K562 (cell line): Measurements from ENCODE around the gene SV2A. TPM values are rescaled to one million over a fixed set of nuclear protein-coding genes. Genes with fewer than 3 reads are reported as not detected.

ENCODE experiments used
- CHD1 ChIP-seq: fragments of 200-600 bp; sonication (generic); IDR thresholded peaks from one replicate; pipeline ENCODE4 v1.6.1; 2012; ENCODE audit warnings: mild to moderate bottlenecking, moderate library complexity, low read length, inconsistent platforms
- DIDO1 ChIP-seq: fragments of 450-650 bp; IDR thresholded peaks from 2 replicates; pipeline ENCODE4 v1.6.1; 2016; ENCODE audit warnings: low read depth, missing biosample characterization, missing genetic modification characterization
- EP300 ChIP-seq: IDR thresholded peaks from 2 replicates; pipeline ENCODE4 v1.6.1; 2012; ENCODE audit warnings: low read length, improper control_type of control experiment
- EWSR1 ChIP-seq: fragments of 450-650 bp; IDR thresholded peaks from 2 replicates; pipeline ENCODE4 v1.6.1; 2018; ENCODE audit warnings: borderline replicate concordance, mild to moderate bottlenecking, low read depth, moderate library complexity; ENCODE audit not compliant: partially characterized antibody
- IRF2 ChIP-seq: sonication (generic); formaldehyde crosslinking; IDR thresholded peaks from 2 replicates; pipeline ENCODE4 v1.8.1; 2022; ENCODE audit warnings: mild to moderate bottlenecking, missing genetic modification reagents
- MCM2 ChIP-seq: fragments of 450-650 bp; IDR thresholded peaks from 2 replicates; pipeline ENCODE4 v1.6.1; 2017; ENCODE audit warnings: low read depth, mild to moderate bottlenecking
- MTA3 ChIP-seq: fragments of 450-650 bp; formaldehyde crosslinking; IDR thresholded peaks from 2 replicates; pipeline ENCODE4 v1.6.1; 2017; ENCODE audit warnings: mild to moderate bottlenecking, borderline replicate concordance
- SP1 ChIP-seq: sonication (generic); formaldehyde crosslinking; IDR thresholded peaks from 2 replicates; pipeline ENCODE4 v1.8.1; 2022; ENCODE audit warnings: mild to moderate bottlenecking, missing genetic modification reagents
- TAF1 ChIP-seq: IDR thresholded peaks from 2 replicates; pipeline ENCODE4 v1.6.1; 2011; ENCODE audit warnings: mild to moderate bottlenecking, low read length, moderate library complexity; ENCODE audit not compliant: insufficient read depth, control insufficient read depth, severe bottlenecking; ENCODE audit errors: extremely low read depth
- TRIM24 ChIP-seq, 2 experiments: fragments of 450-650 bp; IDR thresholded peaks; 2 replicates each; pipeline ENCODE4 v1.6.1; 2016
- polyA plus RNA-seq, 8 experiments: library from polyadenylated mRNA; depleted of rRNA in 4 of 8; stranded (reverse) in 5 of 8; unstranded in 3 of 8; fragments of >200 nt; fragmentation: Nextera tagmentation in 2 of 8; fragmentation: Illumina TruSeq in 1 of 8; extraction: Ambion mirVana in 2 of 8; extraction: Trizol in 1 of 8; gene quantifications; 2 replicates each; pipeline versions ENCODE4 v1.2.1 to v1.2.3, GENCODE V29; 2011 to 2014; ENCODE audit warnings: inconsistent platforms in 1 of 8, missing spikeins in 1 of 8
- total RNA-seq, 7 experiments: library from RNA; depleted of rRNA in 6 of 7; stranded (reverse); fragments of >200 nt in 6 of 7; fragmentation: Illumina TruSeq in 2 of 7; extraction: Trizol in 2 of 7; gene quantifications; 2 replicates each; pipeline versions ENCODE4 v1.2.1 to v1.2.3, GENCODE V29; 2011 to 2021; ENCODE audit warnings: low replicate concordance in 1 of 7
- TF ChIP-seq, protein P1 (sequence below): fragments of 450-650 bp; formaldehyde crosslinking; conservative IDR thresholded peaks from 2 replicates; pipeline ENCODE4 v1.4.0; 2022; ENCODE audit warnings: mild to moderate bottlenecking, missing genetic modification characterization
- TF ChIP-seq, protein P2 (sequence below): sonication (generic); IDR thresholded peaks from 2 replicates; pipeline ENCODE4 v1.6.1; 2016
- TF ChIP-seq, protein P3 (sequence below): fragments of 250-450 bp; sonication (Bioruptor Pico); IDR thresholded peaks from 2 replicates; pipeline ENCODE4 v1.4.0; 2020; ENCODE audit warnings: mild to moderate bottlenecking, moderate library complexity
- TF ChIP-seq, protein P4 (sequence below): sonication (generic); formaldehyde crosslinking; IDR thresholded peaks from 2 replicates; pipeline ENCODE4 v1.8.0; 2022; ENCODE audit warnings: mild to moderate bottlenecking, missing genetic modification reagents
- TF ChIP-seq, protein P5 (sequence below): IDR thresholded peaks from 2 replicates; pipeline ENCODE4 v1.6.1; 2014; ENCODE audit warnings: antibody characterized with exemption

SV2A gene
- total and polyA plus RNA-seq, 9 of the 15 experiments (the other 6 are each of a cell fraction or from before 2014, with no cell fraction given): 0.07 to 0.22 (median 0.11) TPM; not detected in 1

DNA sequence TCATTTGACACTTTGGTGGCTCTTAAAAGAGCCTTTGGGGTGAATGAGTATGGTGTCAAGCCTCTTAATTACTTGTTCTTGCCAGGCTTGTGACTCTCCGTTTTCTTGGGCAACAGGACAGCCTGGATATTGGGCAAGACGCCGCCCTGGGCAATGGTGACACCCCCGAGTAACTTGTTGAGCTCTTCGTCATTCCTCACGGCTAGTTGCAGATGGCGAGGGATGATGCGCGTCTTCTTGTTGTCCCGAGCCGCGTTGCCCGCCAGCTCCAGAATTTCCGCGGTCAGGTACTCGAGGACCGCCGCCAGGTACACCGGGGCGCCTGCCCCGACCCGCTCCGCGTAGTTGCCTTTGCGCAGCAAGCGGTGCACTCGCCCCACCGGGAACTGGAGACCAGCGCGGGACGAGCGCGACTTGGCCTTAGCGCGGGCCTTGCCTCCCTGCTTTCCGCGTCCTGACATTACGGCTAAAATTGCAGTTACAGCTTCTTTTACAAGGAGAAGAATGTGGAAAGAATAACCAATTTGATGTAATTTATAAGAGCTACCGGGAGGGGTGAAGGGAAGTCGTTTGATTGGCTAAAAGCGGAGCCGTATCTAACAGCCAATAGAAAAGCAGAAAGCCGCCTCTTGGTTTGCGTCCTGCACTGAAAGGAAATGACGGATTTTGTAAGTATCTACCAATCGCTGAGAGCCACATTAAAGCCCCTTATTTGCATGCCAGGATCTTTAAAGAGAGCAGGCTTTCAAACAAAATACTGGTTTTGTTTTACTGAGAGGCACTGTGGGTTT is 30.0 kb downstream of the SV2A start (continued):
- TF ChIP-seq, protein P1, sequence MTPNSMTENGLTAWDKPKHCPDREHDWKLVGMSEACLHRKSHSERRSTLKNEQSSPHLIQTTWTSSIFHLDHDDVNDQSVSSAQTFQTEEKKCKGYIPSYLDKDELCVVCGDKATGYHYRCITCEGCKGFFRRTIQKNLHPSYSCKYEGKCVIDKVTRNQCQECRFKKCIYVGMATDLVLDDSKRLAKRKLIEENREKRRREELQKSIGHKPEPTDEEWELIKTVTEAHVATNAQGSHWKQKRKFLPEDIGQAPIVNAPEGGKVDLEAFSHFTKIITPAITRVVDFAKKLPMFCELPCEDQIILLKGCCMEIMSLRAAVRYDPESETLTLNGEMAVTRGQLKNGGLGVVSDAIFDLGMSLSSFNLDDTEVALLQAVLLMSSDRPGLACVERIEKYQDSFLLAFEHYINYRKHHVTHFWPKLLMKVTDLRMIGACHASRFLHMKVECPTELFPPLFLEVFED (CRISPR knock-in tag): no peak; the same call in none of the 2 replicates
- TF ChIP-seq TAF1: no peak
- no peak for TF ChIP-seq EWSR1
- TF ChIP-seq SP1 (CRISPR knock-in tag): peak; percentile 86
- TF ChIP-seq, protein P2, sequence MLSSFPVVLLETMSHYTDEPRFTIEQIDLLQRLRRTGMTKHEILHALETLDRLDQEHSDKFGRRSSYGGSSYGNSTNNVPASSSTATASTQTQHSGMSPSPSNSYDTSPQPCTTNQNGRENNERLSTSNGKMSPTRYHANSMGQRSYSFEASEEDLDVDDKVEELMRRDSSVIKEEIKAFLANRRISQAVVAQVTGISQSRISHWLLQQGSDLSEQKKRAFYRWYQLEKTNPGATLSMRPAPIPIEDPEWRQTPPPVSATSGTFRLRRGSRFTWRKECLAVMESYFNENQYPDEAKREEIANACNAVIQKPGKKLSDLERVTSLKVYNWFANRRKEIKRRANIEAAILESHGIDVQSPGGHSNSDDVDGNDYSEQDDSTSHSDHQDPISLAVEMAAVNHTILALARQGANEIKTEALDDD: no peak
- TF ChIP-seq, protein P3, sequence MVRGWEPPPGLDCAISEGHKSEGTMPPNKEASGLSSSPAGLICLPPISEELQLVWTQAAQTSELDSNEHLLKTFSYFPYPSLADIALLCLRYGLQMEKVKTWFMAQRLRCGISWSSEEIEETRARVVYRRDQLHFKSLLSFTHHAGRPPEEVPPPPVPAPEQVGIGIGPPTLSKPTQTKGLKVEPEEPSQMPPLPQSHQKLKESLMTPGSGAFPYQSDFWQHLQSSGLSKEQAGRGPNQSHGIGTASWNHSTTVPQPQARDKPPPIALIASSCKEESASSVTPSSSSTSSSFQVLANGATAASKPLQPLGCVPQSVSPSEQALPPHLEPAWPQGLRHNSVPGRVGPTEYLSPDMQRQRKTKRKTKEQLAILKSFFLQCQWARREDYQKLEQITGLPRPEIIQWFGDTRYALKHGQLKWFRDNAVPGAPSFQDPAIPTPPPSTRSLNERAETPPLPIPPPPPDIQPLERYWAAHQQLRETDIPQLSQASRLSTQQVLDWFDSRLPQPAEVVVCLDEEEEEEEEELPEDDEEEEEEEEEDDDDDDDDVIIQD (CRISPR knock-in tag): no peak
- TF ChIP-seq CHD1: no peak
- TF ChIP-seq EP300: peak; percentile 36
- TF ChIP-seq DIDO1: no peak
- no peak for TF ChIP-seq IRF2
- TF ChIP-seq MTA3: peak; percentile 96
- TF ChIP-seq TRIM24 (IDR thresholded peaks at IDR 0.05): no peak
- TF ChIP-seq, protein P4, sequence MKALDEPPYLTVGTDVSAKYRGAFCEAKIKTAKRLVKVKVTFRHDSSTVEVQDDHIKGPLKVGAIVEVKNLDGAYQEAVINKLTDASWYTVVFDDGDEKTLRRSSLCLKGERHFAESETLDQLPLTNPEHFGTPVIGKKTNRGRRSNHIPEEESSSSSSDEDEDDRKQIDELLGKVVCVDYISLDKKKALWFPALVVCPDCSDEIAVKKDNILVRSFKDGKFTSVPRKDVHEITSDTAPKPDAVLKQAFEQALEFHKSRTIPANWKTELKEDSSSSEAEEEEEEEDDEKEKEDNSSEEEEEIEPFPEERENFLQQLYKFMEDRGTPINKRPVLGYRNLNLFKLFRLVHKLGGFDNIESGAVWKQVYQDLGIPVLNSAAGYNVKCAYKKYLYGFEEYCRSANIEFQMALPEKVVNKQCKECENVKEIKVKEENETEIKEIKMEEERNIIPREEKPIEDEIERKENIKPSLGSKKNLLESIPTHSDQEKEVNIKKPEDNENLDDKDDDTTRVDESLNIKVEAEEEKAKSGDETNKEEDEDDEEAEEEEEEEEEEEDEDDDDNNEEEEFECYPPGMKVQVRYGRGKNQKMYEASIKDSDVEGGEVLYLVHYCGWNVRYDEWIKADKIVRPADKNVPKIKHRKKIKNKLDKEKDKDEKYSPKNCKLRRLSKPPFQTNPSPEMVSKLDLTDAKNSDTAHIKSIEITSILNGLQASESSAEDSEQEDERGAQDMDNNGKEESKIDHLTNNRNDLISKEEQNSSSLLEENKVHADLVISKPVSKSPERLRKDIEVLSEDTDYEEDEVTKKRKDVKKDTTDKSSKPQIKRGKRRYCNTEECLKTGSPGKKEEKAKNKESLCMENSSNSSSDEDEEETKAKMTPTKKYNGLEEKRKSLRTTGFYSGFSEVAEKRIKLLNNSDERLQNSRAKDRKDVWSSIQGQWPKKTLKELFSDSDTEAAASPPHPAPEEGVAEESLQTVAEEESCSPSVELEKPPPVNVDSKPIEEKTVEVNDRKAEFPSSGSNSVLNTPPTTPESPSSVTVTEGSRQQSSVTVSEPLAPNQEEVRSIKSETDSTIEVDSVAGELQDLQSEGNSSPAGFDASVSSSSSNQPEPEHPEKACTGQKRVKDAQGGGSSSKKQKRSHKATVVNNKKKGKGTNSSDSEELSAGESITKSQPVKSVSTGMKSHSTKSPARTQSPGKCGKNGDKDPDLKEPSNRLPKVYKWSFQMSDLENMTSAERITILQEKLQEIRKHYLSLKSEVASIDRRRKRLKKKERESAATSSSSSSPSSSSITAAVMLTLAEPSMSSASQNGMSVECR (CRISPR knock-in tag): 0 out of 2 replicates have a peak, but pooled peaks have one; percentile 0
- no peak for TF ChIP-seq MCM2
- TF ChIP-seq, protein P5, sequence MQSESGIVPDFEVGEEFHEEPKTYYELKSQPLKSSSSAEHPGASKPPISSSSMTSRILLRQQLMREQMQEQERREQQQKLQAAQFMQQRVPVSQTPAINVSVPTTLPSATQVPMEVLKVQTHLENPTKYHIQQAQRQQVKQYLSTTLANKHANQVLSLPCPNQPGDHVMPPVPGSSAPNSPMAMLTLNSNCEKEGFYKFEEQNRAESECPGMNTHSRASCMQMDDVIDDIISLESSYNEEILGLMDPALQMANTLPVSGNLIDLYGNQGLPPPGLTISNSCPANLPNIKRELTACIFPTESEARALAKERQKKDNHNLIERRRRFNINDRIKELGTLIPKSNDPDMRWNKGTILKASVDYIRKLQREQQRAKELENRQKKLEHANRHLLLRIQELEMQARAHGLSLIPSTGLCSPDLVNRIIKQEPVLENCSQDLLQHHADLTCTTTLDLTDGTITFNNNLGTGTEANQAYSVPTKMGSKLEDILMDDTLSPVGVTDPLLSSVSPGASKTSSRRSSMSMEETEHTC: no peak
